Hepatocyte (in vitro differentiated cells): ENCODE data around the gene IL1RAPL1. TPM values are rescaled to one million over a fixed set of nuclear protein-coding genes. Genes with fewer than 3 reads are reported as not detected.

Source experiments
- DNase-seq: peaks from one replicate; pipeline ENCODE4 v3.0.0-alpha.2; 2016; ENCODE audit warnings: low spot score
- H2AFZ ChIP-seq: fragments of 200-600 bp; sonication (generic); 2 replicates; pipeline ENCODE4 v1.6.0; 2016; ENCODE audit warnings: antibody characterized with exemption, mild to moderate bottlenecking
- H3K27ac ChIP-seq: fragments of 200-600 bp; sonication (generic); 2 replicates; pipeline ENCODE4 v1.5.1; 2016; ENCODE audit warnings: mild to moderate bottlenecking
- H3K27me3 ChIP-seq: fragments of 200-600 bp; sonication (generic); 2 replicates; pipeline ENCODE4 v1.6.1; 2016
- H3K36me3 ChIP-seq: fragments of 200-600 bp; sonication (generic); replicated peaks from 2 replicates; pipeline ENCODE4 v1.5.1; 2016; ENCODE audit warnings: low read depth; ENCODE audit not compliant: insufficient read depth
- H3K4me1 ChIP-seq: fragments of 200-600 bp; sonication (generic); 2 replicates; pipeline ENCODE4 v1.5.1; 2016; ENCODE audit warnings: mild to moderate bottlenecking, moderate library complexity; ENCODE audit not compliant: insufficient read depth
- H3K4me2 ChIP-seq: fragments of 200-600 bp; sonication (generic); 2 replicates; pipeline ENCODE4 v1.6.0; 2016
- H3K4me3 ChIP-seq: fragments of 200-600 bp; sonication (generic); 2 replicates; pipeline ENCODE4 v1.5.1; 2016; ENCODE audit warnings: mild to moderate bottlenecking
- H3K79me2 ChIP-seq: fragments of 200-600 bp; sonication (generic); 2 replicates; pipeline ENCODE4 v1.6.0; 2017; ENCODE audit warnings: mild to moderate bottlenecking
- H3K9me2 ChIP-seq: fragments of 200-600 bp; sonication (generic); replicated peaks from 2 replicates; pipeline ENCODE4 v1.6.0; 2017; ENCODE audit warnings: mild to moderate bottlenecking; ENCODE audit not compliant: insufficient read depth
- H3K9me3 ChIP-seq: fragments of 200-600 bp; sonication (generic); 2 replicates; pipeline ENCODE4 v1.5.1; 2016; ENCODE audit warnings: low read depth, mild to moderate bottlenecking
- H4K20me1 ChIP-seq: fragments of 200-600 bp; sonication (generic); 2 replicates; pipeline ENCODE4 v1.6.0; 2016; ENCODE audit warnings: mild to moderate bottlenecking; ENCODE audit not compliant: insufficient read depth, poor library complexity, severe bottlenecking
- EZH2 ChIP-seq: fragments of 200-600 bp; sonication (generic); IDR thresholded peaks from 2 replicates; pipeline ENCODE4 v1.6.1; 2016; ENCODE audit warnings: antibody characterized with exemption, mild to moderate bottlenecking, borderline replicate concordance
- EZH2phosphoT487 ChIP-seq: fragments of 200-600 bp; sonication (generic); IDR thresholded peaks from one replicate; pipeline ENCODE4 v1.6.1; 2018; ENCODE audit warnings: antibody characterized with exemption, mild to moderate bottlenecking, low read depth, moderate library complexity; ENCODE audit not compliant: unreplicated experiment, severe bottlenecking
- WGBS: methylation state at CpG from one replicate; pipeline ENCODE4 v1.1.6; 2016; ENCODE audit warnings: low lambda C conversion rate; ENCODE audit errors: missing lambda C conversion rate; 5-methylcytosine and 5-hydroxymethylcytosine counted together
- polyA plus RNA-seq: library from polyadenylated mRNA; unstranded; fragments of >200 nt; fragmentation: Nextera tagmentation; extraction: Ambion mirVana; gene quantifications from 2 replicates; pipeline ENCODE4 v1.2.1, GENCODE V29; 2016
- total RNA-seq: library from RNA; depleted of rRNA; stranded (reverse); fragments of >200 nt; gene quantifications from 2 replicates; pipeline ENCODE4 v1.2.3, GENCODE V29; 2014
- TF ChIP-seq, protein P1 (sequence below): fragments of 200-600 bp; sonication (generic); IDR thresholded peaks from 2 replicates; pipeline ENCODE4 v1.5.1; 2016; ENCODE audit warnings: antibody characterized with exemption, mild to moderate bottlenecking; ENCODE audit not compliant: poor library complexity

IL1RAPL1 gene
- total and polyA plus RNA-seq, 2 experiments from 2014 or later: 0.89 to 2.7 TPM

DNA sequence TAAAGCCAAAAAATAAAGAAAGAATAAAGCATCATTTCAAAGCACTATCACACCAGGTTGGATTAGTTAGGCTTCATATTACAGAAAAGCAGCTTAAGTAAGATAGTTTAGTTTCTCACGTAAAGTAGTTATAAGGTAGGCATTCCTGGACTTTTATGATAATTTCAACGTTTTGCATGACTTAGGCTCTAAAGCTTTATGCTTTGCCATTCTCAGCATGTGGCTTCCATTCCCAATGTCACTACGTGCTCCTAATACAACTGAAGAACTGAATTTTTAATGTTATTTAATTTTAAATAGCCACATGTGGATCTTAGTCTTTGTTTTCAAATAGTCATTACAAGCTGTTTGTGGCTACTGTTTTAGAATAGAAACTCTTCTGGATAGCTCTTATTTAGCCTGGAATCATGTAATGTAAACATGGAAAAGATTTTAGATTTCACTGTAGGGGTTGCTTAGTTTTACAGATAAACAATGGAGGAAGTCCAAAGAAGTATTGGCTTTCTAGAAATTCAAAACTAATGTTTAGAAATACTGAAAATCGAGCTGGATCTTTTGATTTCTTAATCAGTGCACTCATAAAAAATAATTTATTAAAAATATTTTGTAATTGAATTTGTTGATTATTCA lies 710.0 kb downstream of the IL1RAPL1 start:
- Histone ChIP-seq H3K79me2 (no peaks in the 10 kb centered on the region), H3K4me3 (no peak overlapping the region), H3K9me3 (no peaks in the 10 kb centered on the region), H3K9me2 (no peaks in the 10 kb centered on the region), H4K20me1 (no peaks in the 10 kb centered on the region), H3K4me1 (no peaks in the 10 kb centered on the region), H3K27ac (no peak overlapping the region), H2AFZ (no peak overlapping the region), H3K27me3 (no peaks in the 10 kb centered on the region), H3K36me3 (no peaks in the 10 kb centered on the region), H3K4me2 (no peak overlapping the region)
- 41% methylated on average over 4 of the region's 4 CpGs for WGBS
- TF ChIP-seq EZH2 (no peak), EZH2phosphoT487 (no peak)
- TF ChIP-seq, protein P1, sequence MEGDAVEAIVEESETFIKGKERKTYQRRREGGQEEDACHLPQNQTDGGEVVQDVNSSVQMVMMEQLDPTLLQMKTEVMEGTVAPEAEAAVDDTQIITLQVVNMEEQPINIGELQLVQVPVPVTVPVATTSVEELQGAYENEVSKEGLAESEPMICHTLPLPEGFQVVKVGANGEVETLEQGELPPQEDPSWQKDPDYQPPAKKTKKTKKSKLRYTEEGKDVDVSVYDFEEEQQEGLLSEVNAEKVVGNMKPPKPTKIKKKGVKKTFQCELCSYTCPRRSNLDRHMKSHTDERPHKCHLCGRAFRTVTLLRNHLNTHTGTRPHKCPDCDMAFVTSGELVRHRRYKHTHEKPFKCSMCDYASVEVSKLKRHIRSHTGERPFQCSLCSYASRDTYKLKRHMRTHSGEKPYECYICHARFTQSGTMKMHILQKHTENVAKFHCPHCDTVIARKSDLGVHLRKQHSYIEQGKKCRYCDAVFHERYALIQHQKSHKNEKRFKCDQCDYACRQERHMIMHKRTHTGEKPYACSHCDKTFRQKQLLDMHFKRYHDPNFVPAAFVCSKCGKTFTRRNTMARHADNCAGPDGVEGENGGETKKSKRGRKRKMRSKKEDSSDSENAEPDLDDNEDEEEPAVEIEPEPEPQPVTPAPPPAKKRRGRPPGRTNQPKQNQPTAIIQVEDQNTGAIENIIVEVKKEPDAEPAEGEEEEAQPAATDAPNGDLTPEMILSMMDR: no peak
- DNase-seq: no peak

DNA sequence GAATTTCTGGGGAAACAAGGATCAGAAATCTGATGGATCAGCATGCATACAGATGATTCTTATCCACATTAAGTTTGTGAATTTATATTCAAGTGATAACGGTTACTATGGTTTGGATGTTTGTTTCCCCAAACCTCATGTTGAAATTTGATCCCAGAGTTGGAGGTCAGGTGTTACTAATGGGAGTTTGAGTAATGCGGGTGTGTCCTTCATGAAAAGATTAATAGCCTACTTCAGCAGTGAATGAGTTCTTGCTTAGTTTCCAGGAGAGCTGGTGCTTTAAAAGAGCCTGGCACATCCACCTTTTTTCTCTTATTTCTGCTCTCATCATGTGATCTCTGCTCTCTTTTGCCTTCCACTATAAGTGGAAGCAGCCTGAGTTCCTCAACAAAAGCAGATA lies 712.4 kb downstream of the IL1RAPL1 start:
- Histone ChIP-seq H3K36me3 (no peaks in the 10 kb centered on the region), H3K4me3 (no peak overlapping the region), H2AFZ (no peak overlapping the region), H3K27me3 (no peaks in the 10 kb centered on the region), H3K4me1 (no peaks in the 10 kb centered on the region), H4K20me1 (no peaks in the 10 kb centered on the region), H3K27ac (no peak overlapping the region), H3K4me2 (no peak overlapping the region), H3K79me2 (no peaks in the 10 kb centered on the region), H3K9me2 (no peaks in the 10 kb centered on the region), H3K9me3 (no peaks in the 10 kb centered on the region)
- TF ChIP-seq, protein P1: no peak
- TF ChIP-seq EZH2phosphoT487: no peak
- no peak for TF ChIP-seq EZH2
- DNase-seq: no peak
- 81% methylated on average over 2 of the region's 2 CpGs for WGBS

DNA sequence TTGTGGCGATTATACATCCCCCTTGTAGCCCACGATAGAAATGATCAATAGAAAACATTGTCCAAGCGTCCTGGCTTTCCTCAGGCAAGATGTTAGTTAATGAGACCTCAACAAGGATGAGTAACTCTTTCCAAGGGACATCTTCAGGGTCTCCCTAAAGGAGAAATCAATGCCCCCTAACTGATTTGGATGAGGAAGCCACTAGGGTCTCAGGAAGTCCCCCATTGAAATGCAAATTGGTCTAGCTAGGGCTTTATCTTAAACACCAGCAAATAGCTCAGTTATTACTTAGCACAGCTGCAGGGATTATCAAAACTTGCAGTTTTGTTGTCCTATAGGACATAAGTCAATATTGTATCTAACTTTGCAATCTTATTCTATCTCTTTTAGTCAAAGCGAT lies 721.5 kb downstream of the IL1RAPL1 start:
- Histone ChIP-seq H3K9me2 (no peaks in the 10 kb centered on the region), H2AFZ (no peak overlapping the region), H3K4me1 (no peaks in the 10 kb centered on the region), H3K9me3 (no peaks in the 10 kb centered on the region), H4K20me1 (no peaks in the 10 kb centered on the region), H3K79me2 (no peaks in the 10 kb centered on the region), H3K36me3 (no peaks in the 10 kb centered on the region), H3K27ac (no peak overlapping the region), H3K4me3 (no peak overlapping the region), H3K4me2 (no peak overlapping the region), H3K27me3 (no peaks in the 10 kb centered on the region)
- DNase-seq: no peak
- TF ChIP-seq, protein P1: no peak
- TF ChIP-seq EZH2 (no peak), EZH2phosphoT487 (no peak)
- WGBS: 46% methylated on average over 4 of the region's 4 CpGs

GRCh38 chrX:29315931-29316330 lies 728.7 kb downstream of the IL1RAPL1 start:
- DNase-seq: no peak
- no peaks in the 10 kb centered on the region for H3K9me3 ChIP-seq
- no peak for TF ChIP-seq EZH2phosphoT487
- TF ChIP-seq, protein P1: no peak
- TF ChIP-seq EZH2: no peak
- 50% methylated on average over 3 of the region's 3 CpGs for WGBS
- no peaks in the 10 kb centered on the region for H4K20me1 ChIP-seq
- H3K36me3 ChIP-seq: no peaks in the 10 kb centered on the region
- no peak overlapping the region for H3K4me3 ChIP-seq
- no peaks in the 10 kb centered on the region for H3K4me1 ChIP-seq
- H3K4me2 ChIP-seq: no peak overlapping the region
- H3K27me3 ChIP-seq: no peaks in the 10 kb centered on the region
- H3K9me2 ChIP-seq: no peaks in the 10 kb centered on the region
- H3K27ac ChIP-seq: no peak overlapping the region
- no peak overlapping the region for H2AFZ ChIP-seq
- no peaks in the 10 kb centered on the region for H3K79me2 ChIP-seq
